Right forelimb (tissue), 1 donor: Measurements from ENCODE around the gene FARP2.
"Not testable (repeated sequence)": the region's sequence is repeated elsewhere in the genome, so short reads cannot be mapped to it uniquely, and the experiment has no call there.

Experiments used
- DNase-seq: peaks from one replicate; pipeline ENCODE4 v3.0.0-alpha.2; 2018

Gene FARP2

GRCh38 chr2:241372361-241372992 is 16.4 kb downstream of the FARP2 start:
- DNase-seq = no peak

GRCh38 chr2:241373446-241373845 is 17.4 kb downstream of the FARP2 start:
- DNase-seq = no peak

GRCh38 chr2:241373906-241374305 is 17.8 kb downstream of the FARP2 start:
- not testable (repeated sequence) for DNase-seq

- DNase-seq = no peak
Observed at GRCh38 chr2:241375300-241375699, 19.2 kb downstream of the FARP2 start.

- no peak for DNase-seq
Observed at GRCh38 chr2:241376808-241377207, 20.7 kb downstream of the FARP2 start.

- no peak for DNase-seq
Observed at GRCh38 chr2:241378816-241379215, 22.7 kb downstream of the FARP2 start.

- DNase-seq = no peak
Observed at GRCh38 chr2:241379481-241380480, 23.7 kb downstream of the FARP2 start.

GRCh38 chr2:241381872-241382271 is 25.8 kb downstream of the FARP2 start:
- DNase-seq = no peak

- not testable (repeated sequence) for DNase-seq
Observed at GRCh38 chr2:241385450-241385849, 29.4 kb downstream of the FARP2 start.

- no peak for DNase-seq
Observed at GRCh38 chr2:241386519-241386918, 30.4 kb downstream of the FARP2 start.

- DNase-seq = no peak
Observed at GRCh38 chr2:241389697-241390096, 33.6 kb downstream of the FARP2 start.

- DNase-seq = no peak
Observed at GRCh38 chr2:241390301-241391206, 34.5 kb downstream of the FARP2 start.

- no peak for DNase-seq
Observed at GRCh38 chr2:241391892-241392665, 36.0 kb downstream of the FARP2 start.

- not testable (repeated sequence) for DNase-seq
Observed at GRCh38 chr2:241392753-241393152, 36.7 kb downstream of the FARP2 start.

GRCh38 chr2:241393524-241394196 is 37.6 kb downstream of the FARP2 start:
- DNase-seq = no peak

GRCh38 chr2:241396809-241397208 is 40.7 kb downstream of the FARP2 start:
- not testable (repeated sequence) for DNase-seq

- DNase-seq = no peak
Observed at GRCh38 chr2:241399941-241400922, 44.1 kb downstream of the FARP2 start.

GRCh38 chr2:241408849-241409248 is 52.8 kb downstream of the FARP2 start:
- no peak for DNase-seq

- DNase-seq = no peak
Observed at GRCh38 chr2:241410739-241411176, 54.7 kb downstream of the FARP2 start.

- DNase-seq = no peak
Observed at GRCh38 chr2:241412144-241412543, 56.1 kb downstream of the FARP2 start.
